PFSK-1 (cell line): Measurements from ENCODE around the gene TMEM267.

Experiments used
- FOXP2 ChIP-seq: optimal IDR thresholded peaks from 2 replicates; pipeline ENCODE3; 2011; ENCODE audit warnings: borderline replicate concordance, control low read depth, inconsistent platforms; ENCODE audit not compliant: insufficient read depth; ENCODE audit errors: extremely low read length, extremely low read depth
- POLR2AphosphoS5 ChIP-seq: IDR thresholded peaks from 2 replicates; pipeline ENCODE4 v1.6.1; 2012; ENCODE audit warnings: low read depth, mild to moderate bottlenecking, control low read depth, low read length, moderate library complexity
- TAF1 ChIP-seq: IDR thresholded peaks from 2 replicates; pipeline ENCODE4 v1.6.1; 2012; ENCODE audit warnings: low read length, control low read depth, borderline replicate concordance; ENCODE audit not compliant: insufficient read depth
- TF ChIP-seq, protein P1 (sequence below), 2 experiments: IDR thresholded peaks; 2 replicates each; pipeline versions ENCODE4 v1.6.1 to v1.8.0; 2011 to 2012; ENCODE audit warnings: low read depth in 2 of 2, low read length in 2 of 2, control low read depth in 1 of 2, inconsistent platforms in 1 of 2, mild to moderate bottlenecking in 1 of 2, moderate library complexity in 1 of 2; ENCODE audit not compliant: insufficient read depth in 1 of 2

DNA sequence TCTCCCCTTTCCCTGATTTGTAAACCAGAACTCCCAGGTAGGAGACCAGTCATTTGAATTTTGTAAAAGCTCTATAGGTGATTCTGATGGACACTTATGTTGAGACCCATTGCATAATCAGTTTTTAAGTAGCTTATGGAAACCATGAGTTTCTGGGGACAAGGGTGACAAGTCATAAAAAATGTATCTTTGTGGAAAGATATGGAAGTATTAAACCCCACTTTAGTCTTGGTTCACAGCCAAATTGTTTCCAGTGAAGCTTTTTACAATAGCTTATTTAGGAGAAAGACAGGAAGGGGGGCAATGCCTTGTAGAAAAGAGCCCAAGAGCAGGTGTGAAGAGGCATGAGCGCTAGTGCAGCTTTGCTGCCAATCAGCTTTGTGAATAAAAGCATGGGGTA lies 71.0 kb downstream of the TMEM267 start:
- TF ChIP-seq TAF1 (no peak), POLR2AphosphoS5 (no peak), FOXP2 (no peak)
- TF ChIP-seq, protein P1, sequence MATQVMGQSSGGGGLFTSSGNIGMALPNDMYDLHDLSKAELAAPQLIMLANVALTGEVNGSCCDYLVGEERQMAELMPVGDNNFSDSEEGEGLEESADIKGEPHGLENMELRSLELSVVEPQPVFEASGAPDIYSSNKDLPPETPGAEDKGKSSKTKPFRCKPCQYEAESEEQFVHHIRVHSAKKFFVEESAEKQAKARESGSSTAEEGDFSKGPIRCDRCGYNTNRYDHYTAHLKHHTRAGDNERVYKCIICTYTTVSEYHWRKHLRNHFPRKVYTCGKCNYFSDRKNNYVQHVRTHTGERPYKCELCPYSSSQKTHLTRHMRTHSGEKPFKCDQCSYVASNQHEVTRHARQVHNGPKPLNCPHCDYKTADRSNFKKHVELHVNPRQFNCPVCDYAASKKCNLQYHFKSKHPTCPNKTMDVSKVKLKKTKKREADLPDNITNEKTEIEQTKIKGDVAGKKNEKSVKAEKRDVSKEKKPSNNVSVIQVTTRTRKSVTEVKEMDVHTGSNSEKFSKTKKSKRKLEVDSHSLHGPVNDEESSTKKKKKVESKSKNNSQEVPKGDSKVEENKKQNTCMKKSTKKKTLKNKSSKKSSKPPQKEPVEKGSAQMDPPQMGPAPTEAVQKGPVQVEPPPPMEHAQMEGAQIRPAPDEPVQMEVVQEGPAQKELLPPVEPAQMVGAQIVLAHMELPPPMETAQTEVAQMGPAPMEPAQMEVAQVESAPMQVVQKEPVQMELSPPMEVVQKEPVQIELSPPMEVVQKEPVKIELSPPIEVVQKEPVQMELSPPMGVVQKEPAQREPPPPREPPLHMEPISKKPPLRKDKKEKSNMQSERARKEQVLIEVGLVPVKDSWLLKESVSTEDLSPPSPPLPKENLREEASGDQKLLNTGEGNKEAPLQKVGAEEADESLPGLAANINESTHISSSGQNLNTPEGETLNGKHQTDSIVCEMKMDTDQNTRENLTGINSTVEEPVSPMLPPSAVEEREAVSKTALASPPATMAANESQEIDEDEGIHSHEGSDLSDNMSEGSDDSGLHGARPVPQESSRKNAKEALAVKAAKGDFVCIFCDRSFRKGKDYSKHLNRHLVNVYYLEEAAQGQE (IDR thresholded peaks at IDR 0.05; ENCODE audit: insufficient read depth in 1 of 2, low read depth in 2 of 2, low read length in 2 of 2): no peak
